Common myeloid progenitor, CD34-positive (primary cell): ENCODE measurements around the gene MTARC2.
A peak's percentile ranks its signal among the peaks of the same experiment; 100 is the strongest.

Experiments
- CTCF ChIA-PET: fragments of 350-600 bp; sonication (Branson Sonifier 250); formaldehyde crosslinking; loops from one replicate; lab custom pipeline; 2021; ENCODE audit warnings: antibody characterized with exemption; lab: Charles Lee
- POLR2A ChIA-PET: fragments of 350-600 bp; sonication (Branson Sonifier 250); formaldehyde crosslinking; loops from one replicate; lab custom pipeline; 2021; ENCODE audit warnings: antibody characterized with exemption; lab: Charles Lee
- DNase-seq, 3 donors: peaks; one replicate each; pipeline versions ENCODE4 v3.0.0 to v3.0.0-alpha.2; 2013
- H3K27ac ChIP-seq, 2 experiments: 1 replicate in 1 of 2; 2 replicates in 1 of 2; pipeline ENCODE4 v1.7.0; 2013; ENCODE audit warnings: inconsistent platforms in 2 of 2, low read length in 2 of 2, mild to moderate bottlenecking in 2 of 2, low read depth in 1 of 2, moderate library complexity in 1 of 2; ENCODE audit not compliant: severe bottlenecking in 2 of 2, insufficient read depth in 1 of 2, poor library complexity in 1 of 2
- H3K27me3 ChIP-seq, 5 experiments: replicated peaks in 2 of 5; 1 replicate in 3 of 5; 2 replicates in 2 of 5; pipeline versions ENCODE4 v1.6.1 to v1.7.0; 2013; ENCODE audit warnings: low read length in 4 of 5, mild to moderate bottlenecking in 2 of 5, moderate library complexity in 2 of 5, inconsistent platforms in 1 of 5; ENCODE audit not compliant: insufficient read depth in 5 of 5, control insufficient read depth in 4 of 5
- H3K36me3 ChIP-seq, 4 experiments: 1 replicate in 2 of 4; 2 replicates in 2 of 4; pipeline versions ENCODE4 v1.6.1 to v1.7.0; 2013; ENCODE audit warnings: low read length in 3 of 4, control low read depth in 1 of 4, mild to moderate bottlenecking in 1 of 4; ENCODE audit not compliant: control insufficient read depth in 4 of 4, insufficient read depth in 4 of 4
- H3K4me1 ChIP-seq, 4 experiments: 1 replicate in 3 of 4; 2 replicates in 1 of 4; pipeline versions ENCODE4 v1.6.1 to v1.7.1; 2013; ENCODE audit warnings: low read length in 3 of 4, mild to moderate bottlenecking in 3 of 4, control low read depth in 1 of 4, inconsistent platforms in 1 of 4, moderate library complexity in 1 of 4; ENCODE audit not compliant: control insufficient read depth in 4 of 4, insufficient read depth in 4 of 4; ENCODE audit errors: control extremely low read depth in 1 of 4
- H3K4me3 ChIP-seq, 7 experiments: 1 replicate in 4 of 7; 2 replicates in 3 of 7; pipeline versions ENCODE4 v1.5.1 to v1.7.0; 2013; ENCODE audit warnings: mild to moderate bottlenecking in 7 of 7, low read length in 6 of 7, moderate library complexity in 6 of 7, inconsistent platforms in 2 of 7, low read depth in 2 of 7, control low read depth in 1 of 7; ENCODE audit not compliant: insufficient read depth in 4 of 7, control insufficient read depth in 1 of 7; ENCODE audit errors: extremely low read depth in 1 of 7
- H3K9me3 ChIP-seq, 5 experiments: 1 replicate in 4 of 5; 2 replicates in 1 of 5; pipeline versions ENCODE4 v1.6.1 to v1.7.1; 2013; ENCODE audit warnings: low read length in 4 of 5, mild to moderate bottlenecking in 2 of 5, inconsistent platforms in 1 of 5, low read depth in 1 of 5, moderate library complexity in 1 of 5; ENCODE audit not compliant: control insufficient read depth in 4 of 5, insufficient read depth in 2 of 5; ENCODE audit errors: control extremely low read depth in 1 of 5
- WGBS: methylation state at CpG from one replicate; pipeline ENCODE4 v1.1.5; 2013; ENCODE audit not compliant: insufficient coverage; 5-methylcytosine and 5-hydroxymethylcytosine counted together

The MTARC2 gene

GRCh38 chr1:220804202-220804586 lies 56.1 kb downstream of the MTARC2 start:
- ChIA-PET CTCF (interaction anchor here (0.6 to 1.7 kb wide), 6 partner anchors 15 to 627 kb away, joined by 3 to 5 read pairs (median 4); no protein-coding TSS in a partner anchor), POLR2A (no interaction called here)
- H3K36me3 ChIP-seq = no peaks in the 10 kb centered on the region
- H3K27me3 ChIP-seq = no peaks in the 10 kb centered on the region
- H3K27ac ChIP-seq = no peak overlapping the region
- no peaks in the 10 kb centered on the region for H3K9me3 ChIP-seq
- H3K4me1 ChIP-seq = no peaks in the 10 kb centered on the region
- no peak overlapping the region for H3K4me3 ChIP-seq
- 96% methylated on average over 4 of the region's 5 CpGs for WGBS
- no peak for DNase-seq

DNA sequence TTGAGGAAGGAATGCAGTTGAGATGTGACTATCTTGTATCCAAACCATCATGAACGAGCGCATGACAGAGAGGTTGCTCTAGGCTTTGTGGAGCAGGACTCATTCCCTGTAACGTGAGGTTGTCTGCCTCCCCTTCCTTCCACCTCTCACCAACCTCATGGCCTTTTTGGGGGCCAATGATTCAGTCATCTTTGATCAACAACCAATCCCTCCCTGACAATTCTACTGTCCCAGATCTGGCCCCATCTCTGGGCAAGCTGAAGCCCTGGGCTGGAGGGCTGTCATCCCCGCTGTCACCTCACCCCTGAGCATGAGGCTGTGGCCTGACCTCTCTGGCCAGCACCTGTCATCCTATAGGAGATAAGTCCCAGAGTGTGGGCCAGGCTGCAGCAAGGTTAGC lies 58.3 kb downstream of the MTARC2 start:
- DNase-seq = no peak
- H3K4me3 ChIP-seq = no peak overlapping the region
- no peaks in the 10 kb centered on the region for H3K9me3 ChIP-seq
- peaks cover 0 to 5% (median 2%) of the 10 kb centered on the region in 4 experiments for H3K4me1 ChIP-seq
- H3K27ac ChIP-seq = no peak overlapping the region
- ChIA-PET POLR2A (no interaction called here), CTCF (interaction anchor here (0.6 to 2.1 kb wide), 5 partner anchors 24 to 825 kb away, joined by 3 to 5 read pairs (median 4); no protein-coding TSS in a partner anchor)
- no peaks in the 10 kb centered on the region for H3K27me3 ChIP-seq
- no peaks in the 10 kb centered on the region for H3K36me3 ChIP-seq
- WGBS = 92% methylated on average over 2 of the region's 4 CpGs

DNA sequence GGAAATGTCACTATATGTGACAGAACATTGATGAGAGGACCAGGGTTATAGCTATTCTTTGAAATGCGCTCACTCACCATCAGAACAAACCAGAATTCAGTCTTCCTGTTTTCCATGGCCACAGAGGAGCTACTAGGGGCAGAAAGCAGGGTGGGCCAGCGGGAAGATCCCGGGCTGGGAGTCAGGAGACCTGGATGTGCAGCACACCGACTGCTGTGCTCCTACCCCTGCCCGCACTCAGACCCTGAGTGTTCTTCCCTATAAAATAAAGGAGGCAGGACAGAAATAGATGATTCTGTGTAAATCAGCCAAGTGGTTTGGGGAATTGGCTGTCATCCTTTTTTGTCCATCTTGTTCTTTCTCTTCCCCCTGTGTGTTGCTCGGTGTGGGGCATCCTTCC lies 59.6 kb downstream of the MTARC2 start:
- DNase-seq = no peak
- ChIA-PET POLR2A (no interaction called here), CTCF (interaction anchor here (1.0 to 2.1 kb wide), 5 partner anchors 19 to 628 kb away, joined by 4 to 5 read pairs (median 5); no protein-coding TSS in a partner anchor)
- 96% methylated on average over 4 of the region's 6 CpGs for WGBS
- peaks cover 0 to 5% (median 2%) of the 10 kb centered on the region in 4 experiments for H3K4me1 ChIP-seq
- no peaks in the 10 kb centered on the region for H3K9me3 ChIP-seq
- no peaks in the 10 kb centered on the region for H3K36me3 ChIP-seq
- no peak overlapping the region for H3K4me3 ChIP-seq
- no peaks in the 10 kb centered on the region for H3K27me3 ChIP-seq
- H3K27ac ChIP-seq = no peak overlapping the region

DNA sequence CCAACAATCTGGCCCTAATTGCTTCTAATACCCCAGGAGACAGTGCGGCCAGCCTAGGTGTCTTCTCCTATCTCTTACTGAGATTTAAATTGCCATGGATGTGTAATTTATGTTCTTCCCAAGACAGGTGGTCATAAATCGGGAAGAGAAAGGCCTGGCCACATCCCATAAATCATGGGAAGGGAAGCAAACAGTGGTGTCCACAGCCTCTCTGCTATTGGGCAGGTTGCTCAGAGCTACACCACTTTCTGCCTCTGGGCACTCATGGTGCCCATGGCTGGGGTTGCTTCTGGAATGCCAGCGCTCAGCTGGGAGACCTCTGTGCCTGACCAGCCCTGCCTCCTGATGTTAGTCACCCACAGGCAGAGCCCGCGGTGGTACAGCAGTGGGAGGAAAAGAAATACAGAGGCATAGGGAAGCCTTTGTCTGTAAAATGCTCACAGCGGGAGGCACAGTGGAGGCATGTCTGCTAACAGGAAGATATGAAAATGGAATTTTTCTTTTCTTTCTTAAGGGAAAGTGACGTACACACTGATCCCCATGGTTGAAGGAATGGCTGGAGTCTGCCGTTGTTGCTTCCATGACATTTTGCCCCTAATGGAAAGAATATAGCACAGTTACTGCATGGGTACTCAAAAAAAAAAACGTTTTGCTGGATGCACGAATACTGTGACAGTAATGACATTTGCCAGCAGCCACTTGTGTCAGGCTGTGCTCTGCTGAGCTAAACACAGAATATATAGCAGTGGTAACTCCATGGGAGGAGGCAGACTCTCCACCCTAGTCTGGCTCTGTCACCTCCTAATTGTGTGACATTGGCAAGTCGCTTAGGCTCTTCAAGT lies 60.4 kb downstream of the MTARC2 start:
- Histone ChIP-seq H3K4me3 (no peak overlapping the region), H3K36me3 (no peaks in the 10 kb centered on the region), H3K9me3 (no peaks in the 10 kb centered on the region), H3K27ac (no peak overlapping the region), H3K4me1 (peaks cover 0 to 5% (median 2%) of the 10 kb centered on the region in 4 experiments), H3K27me3 (no peaks in the 10 kb centered on the region)
- ChIA-PET CTCF (interaction anchor here (0.6 to 0.7 kb wide), 2 partner anchors 9 to 70 kb away, joined by 3 read pairs; no protein-coding TSS in a partner anchor), POLR2A (no interaction called here)
- WGBS = over 99% methylated on average over 10 of the region's 11 CpGs
- no peak for DNase-seq

GRCh38 chr1:220809187-220809550 lies 61.0 kb downstream of the MTARC2 start:
- 100% methylated on average over 1 of the region's 6 CpGs for WGBS
- no peaks in the 10 kb centered on the region for H3K9me3 ChIP-seq
- H3K27ac ChIP-seq = no peak overlapping the region
- no peaks in the 10 kb centered on the region for H3K27me3 ChIP-seq
- ChIA-PET CTCF (interaction anchor here (0.7 to 2.7 kb wide), 3 partner anchors 9 to 69 kb away, joined by 3 to 17 read pairs (median 5); partner anchors contain the start of gene MTARC1), POLR2A (no interaction called here)
- no peaks in the 10 kb centered on the region for H3K36me3 ChIP-seq
- DNase-seq = no peak
- peaks cover 0 to 5% (median 2%) of the 10 kb centered on the region in 4 experiments for H3K4me1 ChIP-seq
- no peak overlapping the region for H3K4me3 ChIP-seq

DNA sequence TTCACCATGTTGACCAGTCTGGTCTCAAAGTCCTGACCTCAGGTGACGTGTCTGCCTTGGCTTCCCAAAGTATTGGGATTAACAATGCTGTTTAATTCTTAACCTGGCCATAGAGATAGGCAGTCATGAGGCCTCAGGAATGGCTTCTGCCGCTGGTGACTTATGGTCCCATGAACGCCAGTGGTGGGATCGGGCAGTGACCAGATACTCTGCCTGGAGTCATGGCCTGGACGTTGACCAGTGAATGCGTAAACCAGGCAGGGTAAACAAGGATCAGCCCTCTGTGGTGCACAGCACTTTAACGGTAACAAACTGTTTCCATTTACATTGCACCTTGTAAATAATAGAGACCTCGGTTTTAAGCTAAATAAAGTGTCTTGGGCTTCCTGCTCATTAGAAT lies 61.6 kb downstream of the MTARC2 start:
- H3K4me1 ChIP-seq = peaks cover 0 to 5% (median 2%) of the 10 kb centered on the region in 4 experiments
- no peak overlapping the region for H3K27ac ChIP-seq
- no peaks in the 10 kb centered on the region for H3K27me3 ChIP-seq
- no peaks in the 10 kb centered on the region for H3K36me3 ChIP-seq
- ChIA-PET CTCF (interaction anchor here (0.7 to 2.7 kb wide), 8 partner anchors 9 to 641 kb away, joined by 3 to 17 read pairs (median 4); partner anchors contain the start of gene MTARC1), POLR2A (no interaction called here)
- no peak for DNase-seq
- no peak overlapping the region for H3K4me3 ChIP-seq
- no peaks in the 10 kb centered on the region for H3K9me3 ChIP-seq
- 99% methylated on average over 6 of the region's 8 CpGs for WGBS

GRCh38 chr1:220810179-220810653 lies 62.1 kb downstream of the MTARC2 start:
- no peak overlapping the region for H3K27ac ChIP-seq
- DNase-seq = peak; percentile 80 to 92 (median 88)
- no peaks in the 10 kb centered on the region for H3K36me3 ChIP-seq
- H3K27me3 ChIP-seq = no peaks in the 10 kb centered on the region
- ChIA-PET CTCF (interaction anchor here (0.8 to 2.7 kb wide), 11 partner anchors 9 to 640 kb away, joined by 3 to 17 read pairs (median 4); partner anchors contain the start of gene MTARC1), POLR2A (no interaction called here)
- H3K4me3 ChIP-seq = peak overlapping the region in 5 of 7 experiments; percentile 27 to 67 (median 58)
- peaks cover 0 to 5% (median 2%) of the 10 kb centered on the region in 4 experiments for H3K4me1 ChIP-seq
- no peaks in the 10 kb centered on the region for H3K9me3 ChIP-seq
- 22% methylated on average over 13 of the region's 20 CpGs for WGBS
